SH-SY5Y (cell line): ENCODE data around the gene EPC2.

ENCODE experiments used
- GATA2 ChIP-seq: IDR thresholded peaks from 2 replicates; pipeline ENCODE4 v1.6.1; 2011; ENCODE audit warnings: mild to moderate bottlenecking, low read depth, low read length
- GATA3 ChIP-seq: IDR thresholded peaks from 2 replicates; pipeline ENCODE4 v1.6.1; 2011; ENCODE audit warnings: low read depth, mild to moderate bottlenecking, low read length, moderate library complexity

DNA sequence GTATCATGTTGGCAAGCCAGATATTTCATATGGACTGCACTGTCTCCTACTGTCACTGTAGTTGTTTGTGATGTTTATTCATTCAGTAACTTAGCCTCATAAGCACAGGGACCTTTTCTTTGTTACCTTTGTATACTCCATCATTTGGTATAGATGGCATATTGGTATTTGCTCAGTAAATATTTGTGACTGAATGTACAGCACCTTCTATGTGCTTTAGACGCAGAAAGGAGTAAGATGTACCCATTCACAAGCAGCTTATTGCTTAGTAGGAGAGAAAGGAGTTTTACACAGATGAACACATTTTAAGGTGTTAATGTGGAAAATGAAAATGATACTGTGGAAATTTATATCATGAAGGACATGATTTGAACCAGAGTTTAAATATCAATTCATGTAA, 12.0 kb downstream of the EPC2 start:
- TF ChIP-seq GATA3 (no peak), GATA2 (no peak)
